Neural cell (in vitro differentiated cells): Measurements from ENCODE around the gene PRKAR1B. TPM values are rescaled to one million over a fixed set of nuclear protein-coding genes. Genes with fewer than 3 reads are reported as not detected.

ENCODE experiments used
- H2AFZ ChIP-seq: fragments of 200-600, 300-800 bp; sonication (generic), shearing (Covaris generic); 2 replicates; pipeline ENCODE4 v1.6.0; 2014; ENCODE audit warnings: low read depth, mild to moderate bottlenecking, antibody characterized with exemption, low read length, moderate library complexity
- H3F3A ChIP-seq: fragments of 200-600 bp; shearing (Covaris generic); 2 replicates; pipeline ENCODE4 v1.6.1; 2016; ENCODE audit warnings: mild to moderate bottlenecking, moderate library complexity, mixed read lengths, antibody characterized with exemption, low read length; ENCODE audit not compliant: insufficient read depth, poor library complexity, severe bottlenecking
- H3K27ac ChIP-seq: fragments of 200-600, 300-800 bp; sonication (generic), shearing (Covaris generic); 2 replicates; pipeline ENCODE4 v1.5.1; 2014; ENCODE audit warnings: mild to moderate bottlenecking, low read length, moderate library complexity
- H3K27me3 ChIP-seq: fragments of 300-800, 200-600 bp; sonication (generic), shearing (Covaris generic); 2 replicates; pipeline ENCODE4 v1.6.0; 2014; ENCODE audit warnings: mild to moderate bottlenecking, low read depth, low read length, moderate library complexity; ENCODE audit not compliant: insufficient read depth
- H3K36me3 ChIP-seq: fragments of 300-800, 200-600 bp; sonication (generic), shearing (Covaris generic); 2 replicates; pipeline ENCODE4 v1.5.1; 2014; ENCODE audit warnings: mild to moderate bottlenecking, antibody characterized with exemption, low read length, moderate library complexity; ENCODE audit not compliant: insufficient read depth
- H3K4me2 ChIP-seq: fragments of 300-800, 200-600 bp; sonication (generic), shearing (Covaris generic); 2 replicates; pipeline ENCODE4 v1.6.0; 2014; ENCODE audit warnings: mild to moderate bottlenecking, low read length
- H3K4me3 ChIP-seq: fragments of 300-800, 200-600 bp; sonication (generic), shearing (Covaris generic); 2 replicates; pipeline ENCODE4 v1.5.1; 2014; ENCODE audit warnings: mild to moderate bottlenecking, low read length, moderate library complexity
- H3K79me2 ChIP-seq: fragments of 200-600 bp; shearing (Covaris generic); replicated peaks from 2 replicates; pipeline ENCODE4 v1.6.0; 2014; ENCODE audit warnings: mild to moderate bottlenecking, low read length, moderate library complexity; ENCODE audit not compliant: insufficient read depth
- H3K9ac ChIP-seq: fragments of 300-800, 200-600 bp; sonication (generic), shearing (Covaris generic); 2 replicates; pipeline ENCODE4 v1.6.1; 2016; ENCODE audit warnings: mild to moderate bottlenecking, low read length, mixed read lengths
- H3K9me2 ChIP-seq: fragments of 200-600 bp; shearing (Covaris generic); 2 replicates; pipeline ENCODE4 v1.6.1; 2016; ENCODE audit warnings: mild to moderate bottlenecking, low read length, mixed read lengths; ENCODE audit not compliant: insufficient read depth
- H3K9me3 ChIP-seq: fragments of 200-600, 300-800 bp; sonication (generic), shearing (Covaris generic); 2 replicates; pipeline ENCODE4 v1.6.1; 2016; ENCODE audit warnings: mild to moderate bottlenecking, mixed run types, low read length, moderate library complexity, mixed read lengths
- H4K20me1 ChIP-seq: fragments of 200-600 bp; shearing (Covaris generic); 2 replicates; pipeline ENCODE4 v1.6.1; 2016; ENCODE audit warnings: mild to moderate bottlenecking, mixed run types; ENCODE audit not compliant: insufficient read depth
- EP300 ChIP-seq: fragments of 450-650 bp; conservative IDR thresholded peaks from 2 replicates; pipeline ENCODE4 v1.6.1; 2014; ENCODE audit warnings: antibody characterized with exemption, mild to moderate bottlenecking, moderate library complexity; ENCODE audit not compliant: poor library complexity, severe bottlenecking
- EZH2 ChIP-seq: fragments of 200-600, 300-800 bp; shearing (Covaris generic), sonication (generic); IDR thresholded peaks from 2 replicates; pipeline ENCODE4 v1.6.1; 2014; ENCODE audit warnings: antibody characterized with exemption, low read length, borderline replicate concordance, mild to moderate bottlenecking; ENCODE audit not compliant: insufficient read depth, poor library complexity, severe bottlenecking
- MXI1 ChIP-seq: fragments of 450-650 bp; conservative IDR thresholded peaks from 2 replicates; pipeline ENCODE4 v1.6.1; 2014; ENCODE audit warnings: antibody characterized with exemption, mild to moderate bottlenecking; ENCODE audit not compliant: poor library complexity, severe bottlenecking
- POLR2AphosphoS5 ChIP-seq: IDR thresholded peaks from 2 replicates; pipeline ENCODE4 v1.6.1; 2012
- RAD21 ChIP-seq: fragments of 450-650 bp; conservative IDR thresholded peaks from 2 replicates; pipeline ENCODE4 v1.6.1; 2014; ENCODE audit warnings: antibody characterized with exemption, mild to moderate bottlenecking, moderate library complexity
- REST ChIP-seq: IDR thresholded peaks from 2 replicates; pipeline ENCODE4 v1.6.1; 2012; ENCODE audit warnings: borderline replicate concordance
- SMC3 ChIP-seq: fragments of 450-650 bp; conservative IDR thresholded peaks from 2 replicates; pipeline ENCODE4 v1.6.1; 2014; ENCODE audit warnings: antibody characterized with exemption, mild to moderate bottlenecking, moderate library complexity; ENCODE audit not compliant: poor library complexity
- TAF1 ChIP-seq: IDR thresholded peaks from 2 replicates; pipeline ENCODE4 v1.6.1; 2012; ENCODE audit warnings: low read depth
- polyA plus RNA-seq: library from polyadenylated mRNA; depleted of rRNA; stranded (reverse); fragments of >200 nt; gene quantifications from 2 replicates; pipeline ENCODE4 v1.2.3, GENCODE V29; 2014
- TF ChIP-seq, protein P1 (sequence below): fragments of 450-650 bp; IDR thresholded peaks from 2 replicates; pipeline ENCODE4 v1.5.1; 2014; ENCODE audit warnings: antibody characterized with exemption, mild to moderate bottlenecking, moderate library complexity; ENCODE audit not compliant: poor library complexity, severe bottlenecking

PRKAR1B gene
- polyA plus RNA-seq, 1 donor from 2014 or later: 38.6 TPM

GRCh38 chr7:673681-674453, 53.2 kb downstream of the PRKAR1B start:
- TF ChIP-seq POLR2AphosphoS5 (no peak), REST (no peak), EP300 (no peak), MXI1 (no peak), EZH2 (no peak), SMC3 (no peak), TAF1 (no peak), RAD21 (no peak)
- TF ChIP-seq, protein P1, sequence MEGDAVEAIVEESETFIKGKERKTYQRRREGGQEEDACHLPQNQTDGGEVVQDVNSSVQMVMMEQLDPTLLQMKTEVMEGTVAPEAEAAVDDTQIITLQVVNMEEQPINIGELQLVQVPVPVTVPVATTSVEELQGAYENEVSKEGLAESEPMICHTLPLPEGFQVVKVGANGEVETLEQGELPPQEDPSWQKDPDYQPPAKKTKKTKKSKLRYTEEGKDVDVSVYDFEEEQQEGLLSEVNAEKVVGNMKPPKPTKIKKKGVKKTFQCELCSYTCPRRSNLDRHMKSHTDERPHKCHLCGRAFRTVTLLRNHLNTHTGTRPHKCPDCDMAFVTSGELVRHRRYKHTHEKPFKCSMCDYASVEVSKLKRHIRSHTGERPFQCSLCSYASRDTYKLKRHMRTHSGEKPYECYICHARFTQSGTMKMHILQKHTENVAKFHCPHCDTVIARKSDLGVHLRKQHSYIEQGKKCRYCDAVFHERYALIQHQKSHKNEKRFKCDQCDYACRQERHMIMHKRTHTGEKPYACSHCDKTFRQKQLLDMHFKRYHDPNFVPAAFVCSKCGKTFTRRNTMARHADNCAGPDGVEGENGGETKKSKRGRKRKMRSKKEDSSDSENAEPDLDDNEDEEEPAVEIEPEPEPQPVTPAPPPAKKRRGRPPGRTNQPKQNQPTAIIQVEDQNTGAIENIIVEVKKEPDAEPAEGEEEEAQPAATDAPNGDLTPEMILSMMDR: no peak
- Histone ChIP-seq H3K9ac (no peak overlapping the region), H3K27me3 (no peaks in the 10 kb centered on the region), H3K27ac (no peak overlapping the region), H3K79me2 (no peaks in the 10 kb centered on the region), H4K20me1 (no peaks in the 10 kb centered on the region), H3K4me3 (no peak overlapping the region), H3F3A (no peaks in the 10 kb centered on the region), H3K9me3 (no peaks in the 10 kb centered on the region), H3K4me2 (no peak overlapping the region), H3K36me3 (no peaks in the 10 kb centered on the region), H3K9me2 (no peaks in the 10 kb centered on the region), H2AFZ (no peak overlapping the region)

DNA sequence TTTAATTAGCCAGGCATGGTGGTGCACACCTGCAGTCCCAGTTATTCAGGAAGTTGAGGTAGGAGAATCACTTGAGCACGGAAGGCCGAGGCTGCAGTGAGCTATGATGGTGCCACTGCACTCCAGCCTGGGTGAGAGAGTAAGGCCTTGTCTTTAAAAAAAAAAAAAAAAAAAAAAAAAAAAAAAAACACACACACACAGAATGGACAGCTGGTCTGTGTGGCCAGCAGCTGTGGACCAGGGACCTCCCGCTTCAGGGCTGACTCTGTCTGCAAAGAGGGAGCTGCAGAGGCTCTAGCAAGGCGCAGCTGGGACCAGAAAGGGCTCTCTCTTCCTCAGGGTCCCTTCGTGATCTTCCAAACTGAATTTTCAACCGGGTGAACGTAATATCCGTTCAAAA, 54.2 kb downstream of the PRKAR1B start:
- Histone ChIP-seq H3K9me2 (no peaks in the 10 kb centered on the region), H3K4me2 (no peak overlapping the region), H3K36me3 (no peaks in the 10 kb centered on the region), H3K27ac (no peak overlapping the region), H2AFZ (no peak overlapping the region), H3K4me3 (no peak overlapping the region), H3K27me3 (no peaks in the 10 kb centered on the region), H4K20me1 (no peaks in the 10 kb centered on the region), H3K79me2 (no peaks in the 10 kb centered on the region), H3F3A (no peaks in the 10 kb centered on the region), H3K9me3 (no peaks in the 10 kb centered on the region), H3K9ac (no peak overlapping the region)
- TF ChIP-seq MXI1 (no peak), POLR2AphosphoS5 (no peak), EZH2 (no peak), REST (no peak), TAF1 (no peak), RAD21 (no peak), SMC3 (no peak), EP300 (no peak)
- TF ChIP-seq, protein P1: no peak
